A673 (cell line): ENCODE data around the gene MST1. TPM values are rescaled to one million over a fixed set of nuclear protein-coding genes. Genes with fewer than 3 reads are reported as not detected.

Experiments used
- BruUV-seq: library from RNA; stranded (reverse); fragments of 400-500 nt; replicated peaks from 2 replicates; lab custom pipeline; 2021; lab: Mats Ljungman, UMichigan
- CTCF ChIA-PET: fragments of 300-600 bp; sonication (Branson Sonifier 250); formaldehyde crosslinking; loops from one replicate; lab custom pipeline; 2022; ENCODE audit warnings: antibody characterized with exemption; lab: Charles Lee
- POLR2A ChIA-PET: fragments of 300-600 bp; sonication (Branson Sonifier 250); formaldehyde crosslinking; loops from one replicate; lab custom pipeline; 2022; ENCODE audit warnings: antibody characterized with exemption; ENCODE audit not compliant: low non-redundant PET; lab: Charles Lee
- DNase-seq: peaks from one replicate; pipeline ENCODE4 v3.0.0-alpha.2; 2015; ENCODE audit warnings: low spot score
- H3K27ac ChIP-seq: fragments of 200-600 bp; sonication (generic); 2 replicates; pipeline ENCODE4 v1.5.1; 2016; ENCODE audit warnings: mixed run types, low read depth, mild to moderate bottlenecking, mixed read lengths, antibody characterized with exemption, low read length; ENCODE audit not compliant: poor library complexity, severe bottlenecking
- H3K27me3 ChIP-seq: fragments of 200-600 bp; sonication (generic); replicated peaks from 2 replicates; pipeline ENCODE4 v1.6.1; 2017; ENCODE audit warnings: mixed run types, low read depth, mild to moderate bottlenecking, mixed read lengths, antibody characterized with exemption, low read length; ENCODE audit not compliant: insufficient read depth, poor library complexity
- H3K36me3 ChIP-seq: fragments of 200-600 bp; sonication (generic); 2 replicates; pipeline ENCODE4 v1.6.1; 2016; ENCODE audit warnings: mixed run types, mild to moderate bottlenecking, mixed read lengths, antibody characterized with exemption, low read length; ENCODE audit not compliant: insufficient read depth, poor library complexity, severe bottlenecking
- H3K4me1 ChIP-seq: fragments of 200-600 bp; sonication (generic); 2 replicates; pipeline ENCODE4 v1.6.1; 2017; ENCODE audit warnings: mixed run types, mild to moderate bottlenecking, mixed read lengths, antibody characterized with exemption, low read length; ENCODE audit not compliant: insufficient read depth, poor library complexity, severe bottlenecking
- H3K4me3 ChIP-seq: fragments of 200-600 bp; sonication (generic); 2 replicates; pipeline ENCODE4 v1.5.1; 2016; ENCODE audit warnings: low read depth, mixed run types, mild to moderate bottlenecking, mixed read lengths, low read length; ENCODE audit not compliant: poor library complexity, severe bottlenecking
- H3K9me3 ChIP-seq: fragments of 200-600 bp; sonication (generic); 2 replicates; pipeline ENCODE4 v1.6.1; 2016; ENCODE audit warnings: mixed run types, low read depth, mild to moderate bottlenecking, mixed read lengths, antibody characterized with exemption, low read length; ENCODE audit not compliant: poor library complexity, severe bottlenecking
- CTCF ChIP-seq: fragments of 300-800, 200-600 bp; sonication (generic); conservative IDR thresholded peaks from 2 replicates; pipeline ENCODE4 v1.5.1; 2017; ENCODE audit warnings: low read depth, mild to moderate bottlenecking, antibody characterized with exemption, low read length, moderate library complexity, mixed read lengths
- EZH2 ChIP-seq: fragments of 200-600 bp; sonication (generic); IDR thresholded peaks from 2 replicates; pipeline ENCODE4 v1.6.1; 2017; ENCODE audit warnings: borderline replicate concordance, low read depth, mild to moderate bottlenecking, mixed read lengths, antibody characterized with exemption, low read length; ENCODE audit not compliant: poor library complexity, severe bottlenecking
- intact Hi-C: fragments of 100-400 bp; cut with micrococcal nuclease; formaldehyde crosslinking; loops from one replicate; pipeline ENCODE4 v1.10.0; 2022; ENCODE audit not compliant: unreplicated experiment
- total RNA-seq: library from RNA; stranded (reverse); gene quantifications from 2 replicates; pipeline ENCODE4 v1.2.3, GENCODE V29; 2021

MST1 gene
- total RNA-seq, 1 experiment from 2014 or later, result 3.7 TPM

- ChIA-PET CTCF (no interaction called here), POLR2A (no interaction called here)
- Histone ChIP-seq H3K4me3 (no peak overlapping the region), H3K4me1 (no peaks in the 10 kb centered on the region), H3K27me3 (no peaks in the 10 kb centered on the region), H3K27ac (no peak overlapping the region), H3K36me3 (no peaks in the 10 kb centered on the region), H3K9me3 (no peaks in the 10 kb centered on the region)
- intact Hi-C loops, result no loop called here
- no peak for TF ChIP-seq CTCF
- no peak for TF ChIP-seq EZH2
- DNase-seq, result no peak
- BruUV-seq, result no TSS peak
Measured at GRCh38 chr3:49642708-49643145, 46.5 kb downstream of the MST1 start.

DNA sequence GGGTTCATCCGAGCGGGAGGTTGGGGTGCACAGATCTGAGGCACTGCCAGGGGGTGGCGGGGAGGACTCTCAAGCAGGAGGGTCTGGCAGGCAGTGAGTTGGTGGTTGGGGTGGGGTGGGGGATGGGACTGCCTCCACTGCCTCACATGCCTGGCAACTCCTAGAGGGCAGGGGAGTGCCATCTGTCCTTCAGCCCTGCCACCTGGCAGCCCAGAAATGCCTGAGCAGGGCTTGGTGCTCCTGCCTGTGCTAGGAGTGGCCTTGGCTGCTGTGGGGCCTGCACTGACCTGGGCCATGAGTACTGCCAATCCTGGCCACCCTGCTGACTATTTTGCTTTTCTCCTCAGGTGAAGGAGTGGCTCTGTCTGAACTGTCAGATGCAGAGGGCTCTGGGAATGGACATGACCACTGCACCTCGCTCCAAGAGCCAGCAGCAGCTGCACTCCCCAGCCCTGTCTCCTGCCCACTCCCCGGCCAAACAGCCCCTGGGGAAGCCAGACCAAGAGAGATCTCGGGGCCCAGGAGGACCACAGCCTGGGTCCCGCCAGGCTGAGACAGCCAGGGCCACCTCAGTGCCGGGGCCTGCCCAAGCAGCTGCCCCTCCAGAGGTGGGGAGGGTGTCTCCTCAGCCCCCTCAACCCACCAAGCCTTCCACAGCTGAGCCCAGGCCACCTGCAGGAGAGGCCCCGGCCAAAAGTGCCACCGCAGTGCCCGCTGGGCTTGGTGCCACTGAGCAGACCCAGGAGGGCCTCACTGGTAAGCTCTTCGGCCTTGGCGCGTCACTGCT lies 47.2 kb downstream of the MST1 start:
- TF ChIP-seq CTCF (no peak), EZH2 (no peak)
- intact Hi-C loops, result no loop called here
- CTCF ChIA-PET, result no interaction called here
- POLR2A ChIA-PET, result no interaction called here
- DNase-seq, result no peak
- H3K36me3 ChIP-seq, result no peaks in the 10 kb centered on the region
- H3K27me3 ChIP-seq, result no peaks in the 10 kb centered on the region
- no peaks in the 10 kb centered on the region for H3K9me3 ChIP-seq
- no peak overlapping the region for H3K4me3 ChIP-seq
- H3K27ac ChIP-seq, result no peak overlapping the region
- no peaks in the 10 kb centered on the region for H3K4me1 ChIP-seq
- no TSS peak for BruUV-seq

GRCh38 chr3:49641292-49641691 lies 48.0 kb downstream of the MST1 start:
- H3K27ac ChIP-seq, result no peak overlapping the region
- ChIA-PET POLR2A (no interaction called here), CTCF (no interaction called here)
- no peaks in the 10 kb centered on the region for H3K4me1 ChIP-seq
- intact Hi-C loops, result no loop called here
- no peaks in the 10 kb centered on the region for H3K9me3 ChIP-seq
- H3K27me3 ChIP-seq, result no peaks in the 10 kb centered on the region
- TF ChIP-seq CTCF (no peak), EZH2 (no peak)
- no peak overlapping the region for H3K4me3 ChIP-seq
- DNase-seq, result no peak
- H3K36me3 ChIP-seq, result no peaks in the 10 kb centered on the region
- no TSS peak for BruUV-seq
